NCI-H1436 (cell line): ENCODE measurements around the gene FPR3.
"Not testable (repeated sequence)": the region's sequence is repeated elsewhere in the genome, so short reads cannot be mapped to it uniquely, and the experiment has no call there.

Source experiments
- DNase-seq: peaks from one replicate; lab custom pipeline; 2025; lab: John Stamatoyannopoulos, UW

Gene FPR3

GRCh38 chr19:51784109-51784785 is 10.7 kb upstream of the FPR3 start:
- DNase-seq = no peak

GRCh38 chr19:51784922-51785690 is 9.9 kb upstream of the FPR3 start:
- DNase-seq = no peak

GRCh38 chr19:51786646-51787494 is 8.1 kb upstream of the FPR3 start:
- no peak for DNase-seq

GRCh38 chr19:51788029-51788428 is 6.9 kb upstream of the FPR3 start:
- no peak for DNase-seq

GRCh38 chr19:51789061-51789795 is 5.7 kb upstream of the FPR3 start:
- DNase-seq = no peak

GRCh38 chr19:51792932-51793331 is 2.0 kb upstream of the FPR3 start:
- DNase-seq = no peak

- DNase-seq = no peak
Measured at GRCh38 chr19:51793994-51794393, 963 bp upstream of the FPR3 start.

GRCh38 chr19:51796195-51796679 is 1.3 kb downstream of the FPR3 start:
- no peak for DNase-seq

- DNase-seq = no peak
Measured at GRCh38 chr19:51797480-51797879, 2.5 kb downstream of the FPR3 start.

- no peak for DNase-seq
Measured at GRCh38 chr19:51798062-51798461, 3.1 kb downstream of the FPR3 start.

- DNase-seq = no peak
Measured at GRCh38 chr19:51799034-51799773, 4.2 kb downstream of the FPR3 start.

- DNase-seq = no peak
Measured at GRCh38 chr19:51799774-51800472, 5.0 kb downstream of the FPR3 start.

GRCh38 chr19:51800473-51801244 is 5.7 kb downstream of the FPR3 start:
- no peak for DNase-seq

- no peak for DNase-seq
Measured at GRCh38 chr19:51802775-51803174, 7.8 kb downstream of the FPR3 start.

- DNase-seq = no peak
Measured at GRCh38 chr19:51803519-51803918, 8.6 kb downstream of the FPR3 start.

- DNase-seq = no peak
Measured at GRCh38 chr19:51803967-51804366, 9.0 kb downstream of the FPR3 start.

GRCh38 chr19:51804789-51805188 is 9.8 kb downstream of the FPR3 start:
- not testable (repeated sequence) for DNase-seq

GRCh38 chr19:51805396-51805795 is 10.4 kb downstream of the FPR3 start:
- not testable (repeated sequence) for DNase-seq

GRCh38 chr19:51806571-51806970 is 11.6 kb downstream of the FPR3 start:
- not testable (repeated sequence) for DNase-seq
